ENCODE data around the gene CCR1. TPM values are rescaled to one million over a fixed set of nuclear protein-coding genes. Genes with fewer than 3 reads are reported as not detected.

Gene CCR1
- polyA plus RNA-seq, 1 of the 3 experiments (the other 2 are of a cell fraction), result not detected

- Histone ChIP-seq H3K9me3 (no peaks in the 10 kb centered on the region), H3K36me3 (replicated peaks in 1 of 2; ENCODE audit: control insufficient read depth in 1 of 2, insufficient read depth in 2 of 2, low read length in 1 of 2) (no peaks in the 10 kb centered on the region), H3K79me2 (ENCODE audit: insufficient read depth) (no peaks in the 10 kb centered on the region), H4K20me1 (ENCODE audit: insufficient read depth) (no peaks in the 10 kb centered on the region), H3F3A (replicated peaks; ENCODE audit: insufficient read depth) (no peaks in the 10 kb centered on the region), H2AFZ (ENCODE audit: low read depth) (no peak overlapping the region), H3K4me3 (ENCODE audit: low read depth in 2 of 2, low read length in 1 of 2) (no peak overlapping the region), H3K9me2 (no peaks in the 10 kb centered on the region), H3K4me2 (no peak overlapping the region), H3K27ac (ENCODE audit: low read depth in 2 of 2, low read length in 1 of 2) (no peak overlapping the region), H3K27me3 (ENCODE audit: insufficient read depth) (peaks cover 9% of the 10 kb centered on the region; the same call in 1 of the 2 replicates), H3K4me1 (ENCODE audit: control insufficient read depth in 1 of 2, insufficient read depth in 2 of 2, low read depth in 1 of 2, low read length in 1 of 2) (no peaks in the 10 kb centered on the region), H3K9ac (no peak overlapping the region)
- ChIA-PET CTCF (no interaction called here), POLR2A (no interaction called here)
- DNase-seq, result no peak
- TF ChIP-seq SIN3A (IDR thresholded peaks at IDR 0.05; ENCODE audit: borderline replicate concordance, low read depth, low read length), result no peak
- no peak for TF ChIP-seq POLR2AphosphoS5 (IDR thresholded peaks at IDR 0.05; ENCODE audit: low read depth, low read length)
- TF ChIP-seq NRF1 (IDR thresholded peaks at IDR 0.05; ENCODE audit: low read depth, low read length), result no peak
- no peak for TF ChIP-seq MAX (IDR thresholded peaks at IDR 0.05; ENCODE audit: low read depth)
- no peak for TF ChIP-seq USF1 (IDR thresholded peaks at IDR 0.05; ENCODE audit: borderline replicate concordance, low read depth)
- no peak for TF ChIP-seq ZBTB33 (IDR thresholded peaks at IDR 0.05; ENCODE audit: borderline replicate concordance, low read depth)
- TF ChIP-seq TCF12 (IDR thresholded peaks at IDR 0.05), result no peak
- no peak for TF ChIP-seq TAF1 (IDR thresholded peaks at IDR 0.05; ENCODE audit: borderline replicate concordance, low read depth, low read length)
- TF ChIP-seq CTCF (IDR thresholded peaks at IDR 0.05), result no peak
- TF ChIP-seq PBX3 (IDR thresholded peaks at IDR 0.05), result no peak
- TF ChIP-seq EP300 (IDR thresholded peaks at IDR 0.05; ENCODE audit: borderline replicate concordance in 1 of 2, low read depth in 1 of 2, low read length in 1 of 2), result no peak
- no peak for TF ChIP-seq IRF3 (IDR thresholded peaks at IDR 0.05; ENCODE audit: low read depth, low read length)
- TF ChIP-seq RCOR1 (IDR thresholded peaks at IDR 0.05; ENCODE audit: low read length), result no peak
- TF ChIP-seq FOXM1 (IDR thresholded peaks at IDR 0.05; ENCODE audit: low read depth), result no peak
- no peak for TF ChIP-seq MEF2A (IDR thresholded peaks at IDR 0.05; ENCODE audit: borderline replicate concordance, low read depth)
- TF ChIP-seq RAD21 (IDR thresholded peaks at IDR 0.05; ENCODE audit: low read length), result no peak
- TF ChIP-seq NFIC (IDR thresholded peaks at IDR 0.05; ENCODE audit: borderline replicate concordance), result no peak
- TF ChIP-seq RXRA (IDR thresholded peaks at IDR 0.05; ENCODE audit: borderline replicate concordance, low read depth), result no peak
- TF ChIP-seq CHD2 (IDR thresholded peaks at IDR 0.05; ENCODE audit: low read length, partially characterized antibody), result no peak
- no peak for TF ChIP-seq RFX5 (IDR thresholded peaks at IDR 0.05; ENCODE audit: low read length)
- WGBS (ENCODE audit: low lambda C conversion rate), result 13% methylated on average over 3 of the region's 3 CpGs
Measured at GRCh38 chr3:46239301-46239938, 31.3 kb upstream of the CCR1 start.

Measured in SK-N-SH (cell line).